ENCODE results near the gene EXOC5. TPM values are rescaled to one million over a fixed set of nuclear protein-coding genes. Genes with fewer than 3 reads are reported as not detected.
"Not testable (repeated sequence)": the region's sequence is repeated elsewhere in the genome, so short reads cannot be mapped to it uniquely, and the experiment has no call there.

The EXOC5 gene
- total RNA-seq, 2 donors from 2014 or later: 26.8 to 37.8 TPM

- H3K27me3 ChIP-seq: no peaks in the 10 kb centered on the region
- H3K36me3 ChIP-seq: no peaks in the 10 kb centered on the region
- no peaks in the 10 kb centered on the region for H3K9me3 ChIP-seq
- no peak overlapping the region for H3K4me3 ChIP-seq
- no peak overlapping the region for H3K27ac ChIP-seq
- no peak for TF ChIP-seq CTCF (IDR thresholded peaks at IDR 0.05)
- peaks cover 0 to 40% of the 10 kb centered on the region in 2 donors for H3K4me1 ChIP-seq
- no peak for DNase-seq (ENCODE audit: low spot score)
These were observed 2.6 kb downstream of the EXOC5 start for GRCh38 chr14:57266065-57266464.

- no peak overlapping the region for H3K27ac ChIP-seq
- no peak for DNase-seq (ENCODE audit: low spot score)
- no peak for TF ChIP-seq CTCF (IDR thresholded peaks at IDR 0.05)
- no peaks in the 10 kb centered on the region for H3K9me3 ChIP-seq
- H3K4me1 ChIP-seq: peaks cover 0 to 17% of the 10 kb centered on the region in 2 donors
- H3K36me3 ChIP-seq: no peaks in the 10 kb centered on the region
- no peak overlapping the region for H3K4me3 ChIP-seq
- no peaks in the 10 kb centered on the region for H3K27me3 ChIP-seq
These were observed 6.6 kb downstream of the EXOC5 start for GRCh38 chr14:57262117-57262516.

GRCh38 chr14:57261604-57262003 lies 7.1 kb downstream of the EXOC5 start:
- no peak overlapping the region for H3K4me3 ChIP-seq
- no peaks in the 10 kb centered on the region for H3K36me3 ChIP-seq
- H3K4me1 ChIP-seq: peaks cover 0 to 12% of the 10 kb centered on the region in 2 donors
- H3K27ac ChIP-seq: no peak overlapping the region
- no peaks in the 10 kb centered on the region for H3K9me3 ChIP-seq
- no peaks in the 10 kb centered on the region for H3K27me3 ChIP-seq
- TF ChIP-seq CTCF (IDR thresholded peaks at IDR 0.05): no peak
- DNase-seq (ENCODE audit: low spot score): no peak

GRCh38 chr14:57259672-57260071 lies 9.0 kb downstream of the EXOC5 start:
- no peak for DNase-seq (ENCODE audit: low spot score)
- Histone ChIP-seq H3K36me3 (no peaks in the 10 kb centered on the region), H3K4me1 (peaks cover 0 to 5% of the 10 kb centered on the region in 2 donors), H3K27ac (no peak overlapping the region), H3K27me3 (no peaks in the 10 kb centered on the region), H3K4me3 (no peak overlapping the region), H3K9me3 (no peaks in the 10 kb centered on the region)
- TF ChIP-seq CTCF (IDR thresholded peaks at IDR 0.05): no peak

GRCh38 chr14:57258221-57258620 lies 10.5 kb downstream of the EXOC5 start:
- H3K27ac ChIP-seq; H3K36me3 ChIP-seq; H3K9me3 ChIP-seq; H3K27me3 ChIP-seq; H3K4me1 ChIP-seq; DNase-seq (ENCODE audit: low spot score); H3K4me3 ChIP-seq: not testable (repeated sequence)

GRCh38 chr14:57254884-57255283 lies 13.8 kb downstream of the EXOC5 start:
- DNase-seq (ENCODE audit: low spot score): no peak
- H3K4me3 ChIP-seq: no peak overlapping the region
- no peaks in the 10 kb centered on the region for H3K4me1 ChIP-seq
- no peak for TF ChIP-seq CTCF (IDR thresholded peaks at IDR 0.05)
- H3K27me3 ChIP-seq: no peaks in the 10 kb centered on the region
- H3K27ac ChIP-seq: no peak overlapping the region
- H3K9me3 ChIP-seq: no peaks in the 10 kb centered on the region
- no peaks in the 10 kb centered on the region for H3K36me3 ChIP-seq

Data from right atrium auricular region (tissue), 2 donors.